ENCODE results near the gene CREB3L1.
A peak's percentile ranks its signal among the peaks of the same experiment; 100 is the strongest.

Gene CREB3L1

GRCh38 chr11:46326813-46327416, 49.5 kb downstream of the CREB3L1 start:
- TF ChIP-seq CTCF (IDR thresholded peaks at IDR 0.05; ENCODE audit: low read depth, low read length): no peak
- no peak for DNase-seq (ENCODE audit: low read depth in 2 of 2)
- no peak overlapping the region for H3K4me3 ChIP-seq (replicated peaks in 1 of 2; ENCODE audit: low read depth in 2 of 2, low read length in 2 of 2)

GRCh38 chr11:46327829-46328228, 50.4 kb downstream of the CREB3L1 start:
- H3K4me3 ChIP-seq (replicated peaks in 1 of 2; ENCODE audit: low read depth in 2 of 2, low read length in 2 of 2): no peak overlapping the region
- DNase-seq (ENCODE audit: low read depth in 2 of 2): no peak
- TF ChIP-seq CTCF (IDR thresholded peaks at IDR 0.05; ENCODE audit: low read depth, low read length): no peak

GRCh38 chr11:46330154-46330553, 52.7 kb downstream of the CREB3L1 start:
- no peak for TF ChIP-seq CTCF (IDR thresholded peaks at IDR 0.05; ENCODE audit: low read depth, low read length)
- H3K4me3 ChIP-seq (replicated peaks in 1 of 2; ENCODE audit: low read depth in 2 of 2, low read length in 2 of 2): no peak overlapping the region
- DNase-seq (ENCODE audit: low read depth in 2 of 2): no peak

- no peak for TF ChIP-seq CTCF (IDR thresholded peaks at IDR 0.05; ENCODE audit: low read depth, low read length)
- peak in 1 of 2 donors; percentile 25 for DNase-seq (ENCODE audit: low read depth in 2 of 2)
- H3K4me3 ChIP-seq (replicated peaks in 1 of 2; ENCODE audit: low read depth in 2 of 2, low read length in 2 of 2): no peak overlapping the region
Measured at GRCh38 chr11:46330563-46331281, 53.3 kb downstream of the CREB3L1 start.

GRCh38 chr11:46331282-46331984, 54.0 kb downstream of the CREB3L1 start:
- no peak overlapping the region for H3K4me3 ChIP-seq (replicated peaks in 1 of 2; ENCODE audit: low read depth in 2 of 2, low read length in 2 of 2)
- TF ChIP-seq CTCF (IDR thresholded peaks at IDR 0.05; ENCODE audit: low read depth, low read length): no peak
- no peak for DNase-seq (ENCODE audit: low read depth in 2 of 2)

- H3K4me3 ChIP-seq (replicated peaks in 1 of 2; ENCODE audit: low read depth in 2 of 2, low read length in 2 of 2): no peak overlapping the region
- no peak for DNase-seq (ENCODE audit: low read depth in 2 of 2)
- no peak for TF ChIP-seq CTCF (IDR thresholded peaks at IDR 0.05; ENCODE audit: low read depth, low read length)
Measured at GRCh38 chr11:46332093-46332567, 54.7 kb downstream of the CREB3L1 start.
